ENCODE data around the gene KAZN. TPM values are rescaled to one million over a fixed set of nuclear protein-coding genes. Genes with fewer than 3 reads are reported as not detected.

The KAZN gene
- polyA plus RNA-seq, 1 donor from 2014 or later: 20.6 TPM

DNA sequence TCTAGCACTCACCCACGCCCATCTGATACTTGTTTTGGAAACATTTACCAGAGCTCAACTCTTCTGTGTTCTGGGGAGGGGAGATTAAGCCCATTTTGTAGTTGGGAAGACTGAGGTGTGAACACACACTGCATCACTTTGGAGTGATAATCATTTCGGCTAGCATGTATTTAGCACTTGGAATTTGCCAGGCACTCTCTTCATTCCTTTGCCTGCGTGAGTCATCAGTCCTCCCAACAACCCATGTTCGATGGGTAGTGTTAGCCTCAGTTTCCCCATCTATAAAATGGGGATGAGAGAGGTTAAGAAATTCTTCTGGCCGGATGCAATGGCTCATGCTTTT is 372.3 kb downstream of the KAZN start:
- peaks cover 4% of the 10 kb centered on the region for H3K9me3 ChIP-seq (ENCODE audit: low read length)
- no peaks in the 10 kb centered on the region for H3K36me3 ChIP-seq (ENCODE audit: insufficient read depth, low read length)
- H3K9me2 ChIP-seq (ENCODE audit: insufficient read depth, low read length): no peaks in the 10 kb centered on the region
- no peak overlapping the region for H3K27ac ChIP-seq (ENCODE audit: low read length)
- H3K9ac ChIP-seq (ENCODE audit: low read length): no peak overlapping the region
- H3K27me3 ChIP-seq (ENCODE audit: insufficient read depth, low read depth, low read length): no peaks in the 10 kb centered on the region
- no peak for TF ChIP-seq EZH2 (IDR thresholded peaks at IDR 0.05; ENCODE audit: borderline replicate concordance, insufficient read depth, low read length, poor library complexity, severe bottlenecking)
- no peak for TF ChIP-seq EP300 (conservative IDR thresholded peaks at IDR 0.05; ENCODE audit: poor library complexity, severe bottlenecking)
- TF ChIP-seq RAD21 (conservative IDR thresholded peaks at IDR 0.05): no peak
- H2AFZ ChIP-seq (ENCODE audit: low read depth, low read length): no peak overlapping the region
- H3K4me2 ChIP-seq (ENCODE audit: low read length): no peak overlapping the region
- H3K79me2 ChIP-seq (replicated peaks; ENCODE audit: insufficient read depth, low read length): no peaks in the 10 kb centered on the region
- H4K20me1 ChIP-seq (ENCODE audit: insufficient read depth): no peaks in the 10 kb centered on the region
- no peaks in the 10 kb centered on the region for H3F3A ChIP-seq (ENCODE audit: insufficient read depth, low read length, poor library complexity, severe bottlenecking)
- H3K4me3 ChIP-seq (ENCODE audit: low read length): no peak overlapping the region

DNA sequence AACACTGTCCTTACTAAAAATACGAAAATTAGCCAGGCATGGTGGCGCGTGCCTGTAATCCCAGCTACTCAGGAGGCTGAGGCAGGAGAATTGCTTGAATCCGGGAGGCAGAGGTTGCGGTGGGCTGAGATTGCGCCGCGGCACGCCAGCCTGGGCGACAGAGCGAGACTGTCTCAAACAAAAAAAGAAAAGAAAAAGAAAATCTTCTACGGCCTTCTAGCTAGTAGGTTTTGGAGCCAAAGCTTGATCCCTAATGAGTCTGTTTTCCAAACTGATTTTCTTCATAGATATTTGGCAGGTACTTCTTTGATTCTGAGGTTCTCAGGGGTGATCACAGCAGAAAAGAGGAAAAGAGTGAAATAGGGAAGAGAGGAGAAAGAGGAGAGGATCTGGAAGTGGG is 372.7 kb downstream of the KAZN start:
- Histone ChIP-seq H3K79me2 (replicated peaks; ENCODE audit: insufficient read depth, low read length) (no peaks in the 10 kb centered on the region), H3K27me3 (ENCODE audit: insufficient read depth, low read depth, low read length) (no peaks in the 10 kb centered on the region), H3K36me3 (ENCODE audit: insufficient read depth, low read length) (no peaks in the 10 kb centered on the region), H3K4me2 (ENCODE audit: low read length) (no peak overlapping the region), H3K9me3 (ENCODE audit: low read length) (peaks cover 4% of the 10 kb centered on the region), H4K20me1 (ENCODE audit: insufficient read depth) (no peaks in the 10 kb centered on the region), H2AFZ (ENCODE audit: low read depth, low read length) (no peak overlapping the region), H3F3A (ENCODE audit: insufficient read depth, low read length, poor library complexity, severe bottlenecking) (no peaks in the 10 kb centered on the region), H3K4me3 (ENCODE audit: low read length) (no peak overlapping the region), H3K9ac (ENCODE audit: low read length) (no peak overlapping the region), H3K9me2 (ENCODE audit: insufficient read depth, low read length) (no peaks in the 10 kb centered on the region), H3K27ac (ENCODE audit: low read length) (no peak overlapping the region)
- TF ChIP-seq TAF1 (IDR thresholded peaks at IDR 0.05; ENCODE audit: low read depth) (no peak), CTCF (IDR thresholded peaks at IDR 0.05; ENCODE audit: poor library complexity, severe bottlenecking) (no peak), REST (IDR thresholded peaks at IDR 0.05; ENCODE audit: borderline replicate concordance) (no peak), RAD21 (conservative IDR thresholded peaks at IDR 0.05) (no peak), POLR2AphosphoS5 (IDR thresholded peaks at IDR 0.05) (no peak), MXI1 (conservative IDR thresholded peaks at IDR 0.05; ENCODE audit: poor library complexity, severe bottlenecking) (no peak), EZH2 (IDR thresholded peaks at IDR 0.05; ENCODE audit: borderline replicate concordance, insufficient read depth, low read length, poor library complexity, severe bottlenecking) (no peak), EP300 (conservative IDR thresholded peaks at IDR 0.05; ENCODE audit: poor library complexity, severe bottlenecking) (no peak), SMC3 (conservative IDR thresholded peaks at IDR 0.05; ENCODE audit: poor library complexity) (no peak)

- no peak overlapping the region for H3K9ac ChIP-seq (ENCODE audit: low read length)
- no peaks in the 10 kb centered on the region for H3F3A ChIP-seq (ENCODE audit: insufficient read depth, low read length, poor library complexity, severe bottlenecking)
- TF ChIP-seq TAF1 (IDR thresholded peaks at IDR 0.05; ENCODE audit: low read depth) (no peak), EZH2 (IDR thresholded peaks at IDR 0.05; ENCODE audit: borderline replicate concordance, insufficient read depth, low read length, poor library complexity, severe bottlenecking) (no peak), RAD21 (conservative IDR thresholded peaks at IDR 0.05) (no peak), SMC3 (conservative IDR thresholded peaks at IDR 0.05; ENCODE audit: poor library complexity) (no peak), MXI1 (conservative IDR thresholded peaks at IDR 0.05; ENCODE audit: poor library complexity, severe bottlenecking) (no peak), POLR2AphosphoS5 (IDR thresholded peaks at IDR 0.05) (no peak), REST (IDR thresholded peaks at IDR 0.05; ENCODE audit: borderline replicate concordance) (no peak), EP300 (conservative IDR thresholded peaks at IDR 0.05; ENCODE audit: poor library complexity, severe bottlenecking) (no peak), CTCF (IDR thresholded peaks at IDR 0.05; ENCODE audit: poor library complexity, severe bottlenecking) (no peak)
- H3K27me3 ChIP-seq (ENCODE audit: insufficient read depth, low read depth, low read length): no peaks in the 10 kb centered on the region
- H3K9me2 ChIP-seq (ENCODE audit: insufficient read depth, low read length): no peaks in the 10 kb centered on the region
- no peak overlapping the region for H3K4me3 ChIP-seq (ENCODE audit: low read length)
- H3K9me3 ChIP-seq (ENCODE audit: low read length): peaks cover 4% of the 10 kb centered on the region
- H3K4me2 ChIP-seq (ENCODE audit: low read length): no peak overlapping the region
- no peak overlapping the region for H3K27ac ChIP-seq (ENCODE audit: low read length)
- no peak overlapping the region for H2AFZ ChIP-seq (ENCODE audit: low read depth, low read length)
- H3K79me2 ChIP-seq (replicated peaks; ENCODE audit: insufficient read depth, low read length): no peaks in the 10 kb centered on the region
- no peaks in the 10 kb centered on the region for H4K20me1 ChIP-seq (ENCODE audit: insufficient read depth)
- no peaks in the 10 kb centered on the region for H3K36me3 ChIP-seq (ENCODE audit: insufficient read depth, low read length)
These were observed 373.6 kb downstream of the KAZN start for GRCh38 chr1:14972107-14972506.
